Suprapubic skin (tissue), 4 donors: Measurements from ENCODE around the gene PSMD11. TPM values are rescaled to one million over a fixed set of nuclear protein-coding genes. Genes with fewer than 3 reads are reported as not detected.

Source experiments
- DNase-seq, 2 donors: peaks; one replicate each; pipeline ENCODE4 v3.0.0-alpha.2; 2019; ENCODE audit warnings: low spot score in 2 of 2
- H3K27ac ChIP-seq: fragments of 200-600 bp; sonication (generic); one replicate; pipeline ENCODE4 v1.5.1; 2019
- H3K27me3 ChIP-seq: fragments of 200-600 bp; sonication (generic); one replicate; pipeline ENCODE4 v1.5.1; 2019
- H3K36me3 ChIP-seq: fragments of 200-600 bp; sonication (generic); one replicate; pipeline ENCODE4 v1.5.1; 2019
- H3K4me1 ChIP-seq: fragments of 200-600 bp; sonication (generic); one replicate; pipeline ENCODE4 v1.5.1; 2019
- H3K4me3 ChIP-seq: fragments of 200-600 bp; sonication (generic); one replicate; pipeline ENCODE4 v1.5.1; 2019; ENCODE audit warnings: mild to moderate bottlenecking
- H3K9me3 ChIP-seq: fragments of 200-600 bp; sonication (generic); one replicate; pipeline ENCODE4 v1.5.1; 2019
- EP300 ChIP-seq: sonication (generic); formaldehyde crosslinking; IDR thresholded peaks from one replicate; pipeline ENCODE4 v1.6.1; 2017; ENCODE audit warnings: antibody characterized with exemption
- POLR2A ChIP-seq, 2 donors: fragments of 450-650 bp; IDR thresholded peaks; one replicate each; pipeline ENCODE4 v1.6.1; 2017; ENCODE audit warnings: antibody characterized with exemption in 2 of 2, mild to moderate bottlenecking in 2 of 2, moderate library complexity in 2 of 2
- POLR2AphosphoS5 ChIP-seq, 3 donors: sonication (generic); formaldehyde crosslinking; IDR thresholded peaks; one replicate each; pipeline ENCODE4 v1.6.1; 2017; ENCODE audit warnings: antibody characterized with exemption in 3 of 3
- WGBS: methylation state at CpG from one replicate; pipeline ENCODE4 v1.1.5; 2018; 5-methylcytosine and 5-hydroxymethylcytosine counted together
- total RNA-seq, 4 donors: library from RNA; depleted of rRNA; stranded (reverse); fragments of >200 nt; gene quantifications; one replicate each; pipeline ENCODE4 v1.1.0, GENCODE V29; 2016
- TF ChIP-seq, protein P1 (sequence below), 2 donors: fragments of 200-600 bp in 1 of 2; fragments of 450-650 bp in 1 of 2; sonication (generic) in 1 of 2; IDR thresholded peaks; one replicate each; pipeline ENCODE4 v1.5.1; 2016 to 2019; ENCODE audit warnings: antibody characterized with exemption in 2 of 2, mild to moderate bottlenecking in 1 of 2, moderate library complexity in 1 of 2

Gene PSMD11
- total RNA-seq, 4 donors from 2014 or later, result 52.3 to 59.9 (median 57.7) TPM

DNA sequence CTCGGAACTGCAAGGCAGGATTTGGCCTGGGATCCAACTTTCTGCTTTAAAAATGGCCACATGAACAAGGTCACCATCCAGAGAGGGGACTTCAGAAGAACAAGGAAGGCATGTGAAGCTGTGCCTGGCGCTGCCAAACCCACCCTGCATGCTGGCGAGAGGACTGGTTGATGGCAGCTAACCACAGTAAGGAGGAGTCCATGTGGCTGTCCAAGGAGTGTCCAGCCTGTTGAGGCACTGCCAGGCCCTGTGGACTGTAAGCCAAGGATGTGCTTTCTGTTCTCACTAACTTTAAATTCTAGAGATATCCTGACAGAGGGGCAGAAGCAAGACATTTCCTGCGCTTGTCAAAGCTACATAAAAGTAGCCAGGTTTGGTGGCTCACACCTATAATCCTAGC is 82.8 kb downstream of the PSMD11 start:
- Histone ChIP-seq H3K4me3 (no peak overlapping the region), H3K27me3 (no peaks in the 10 kb centered on the region), H3K27ac (no peak overlapping the region), H3K9me3 (no peaks in the 10 kb centered on the region), H3K36me3 (no peaks in the 10 kb centered on the region), H3K4me1 (no peaks in the 10 kb centered on the region)
- 81% methylated on average over 4 of the region's 4 CpGs for WGBS
- DNase-seq, result no peak
- TF ChIP-seq POLR2AphosphoS5 (IDR thresholded peaks at IDR 0.05) (no peak), POLR2A (IDR thresholded peaks at IDR 0.05) (no peak), EP300 (no peak)
- TF ChIP-seq, protein P1, sequence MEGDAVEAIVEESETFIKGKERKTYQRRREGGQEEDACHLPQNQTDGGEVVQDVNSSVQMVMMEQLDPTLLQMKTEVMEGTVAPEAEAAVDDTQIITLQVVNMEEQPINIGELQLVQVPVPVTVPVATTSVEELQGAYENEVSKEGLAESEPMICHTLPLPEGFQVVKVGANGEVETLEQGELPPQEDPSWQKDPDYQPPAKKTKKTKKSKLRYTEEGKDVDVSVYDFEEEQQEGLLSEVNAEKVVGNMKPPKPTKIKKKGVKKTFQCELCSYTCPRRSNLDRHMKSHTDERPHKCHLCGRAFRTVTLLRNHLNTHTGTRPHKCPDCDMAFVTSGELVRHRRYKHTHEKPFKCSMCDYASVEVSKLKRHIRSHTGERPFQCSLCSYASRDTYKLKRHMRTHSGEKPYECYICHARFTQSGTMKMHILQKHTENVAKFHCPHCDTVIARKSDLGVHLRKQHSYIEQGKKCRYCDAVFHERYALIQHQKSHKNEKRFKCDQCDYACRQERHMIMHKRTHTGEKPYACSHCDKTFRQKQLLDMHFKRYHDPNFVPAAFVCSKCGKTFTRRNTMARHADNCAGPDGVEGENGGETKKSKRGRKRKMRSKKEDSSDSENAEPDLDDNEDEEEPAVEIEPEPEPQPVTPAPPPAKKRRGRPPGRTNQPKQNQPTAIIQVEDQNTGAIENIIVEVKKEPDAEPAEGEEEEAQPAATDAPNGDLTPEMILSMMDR (IDR thresholded peaks at IDR 0.05), result no peak

DNA sequence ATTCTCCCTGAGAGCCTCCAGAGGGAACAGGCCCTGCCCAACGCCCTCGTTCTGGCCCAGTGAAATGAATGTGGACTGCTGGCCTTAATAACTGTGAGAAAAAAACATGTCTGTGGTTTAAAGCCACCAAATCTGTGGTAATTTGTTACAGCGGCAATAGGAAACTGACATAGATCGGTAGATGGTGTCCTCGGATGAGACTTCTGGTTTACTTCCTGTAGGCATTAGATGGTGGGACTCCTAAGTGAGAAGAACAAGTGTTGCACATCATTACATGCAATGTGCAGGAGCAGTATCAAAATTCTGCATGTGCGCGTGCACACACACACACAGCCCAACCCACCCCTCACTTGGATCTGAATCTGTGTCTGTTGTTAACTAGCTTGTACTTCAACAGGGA is 84.5 kb downstream of the PSMD11 start:
- WGBS, result 92% methylated on average over 7 of the region's 7 CpGs
- Histone ChIP-seq H3K36me3 (no peaks in the 10 kb centered on the region), H3K4me3 (no peak overlapping the region), H3K27ac (no peak overlapping the region), H3K4me1 (no peaks in the 10 kb centered on the region), H3K9me3 (no peaks in the 10 kb centered on the region), H3K27me3 (no peaks in the 10 kb centered on the region)
- DNase-seq, result no peak
- TF ChIP-seq EP300 (no peak), POLR2AphosphoS5 (IDR thresholded peaks at IDR 0.05) (no peak), POLR2A (IDR thresholded peaks at IDR 0.05) (no peak)
- TF ChIP-seq, protein P1 (IDR thresholded peaks at IDR 0.05), result no peak

DNA sequence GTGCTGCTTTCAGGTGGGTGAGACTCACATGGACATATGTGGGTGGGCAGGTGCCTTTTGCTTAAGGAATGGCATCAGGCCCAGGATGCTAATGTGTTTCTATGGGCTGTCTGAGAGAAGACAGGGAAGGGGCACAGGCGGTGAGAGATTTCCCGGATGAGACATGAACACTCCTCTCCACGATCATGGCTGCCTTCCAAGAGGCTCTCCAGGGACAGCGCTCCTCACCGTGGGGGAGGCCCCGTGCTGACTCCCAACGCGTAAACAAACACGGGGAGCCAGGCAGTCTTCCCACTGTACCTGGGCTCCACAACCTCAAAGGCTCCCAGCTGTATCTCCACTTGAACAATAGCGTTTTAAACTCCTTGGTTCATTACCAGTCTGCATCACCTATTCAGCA is 85.3 kb downstream of the PSMD11 start:
- TF ChIP-seq POLR2A (IDR thresholded peaks at IDR 0.05), result no peak
- TF ChIP-seq POLR2AphosphoS5 (IDR thresholded peaks at IDR 0.05), result no peak
- no peak for TF ChIP-seq EP300
- TF ChIP-seq, protein P1 (IDR thresholded peaks at IDR 0.05), result no peak
- DNase-seq, result no peak
- H3K4me3 ChIP-seq, result no peak overlapping the region
- H3K4me1 ChIP-seq, result no peaks in the 10 kb centered on the region
- H3K27me3 ChIP-seq, result no peaks in the 10 kb centered on the region
- no peaks in the 10 kb centered on the region for H3K36me3 ChIP-seq
- 82% methylated on average over 10 of the region's 10 CpGs for WGBS
- no peak overlapping the region for H3K27ac ChIP-seq
- no peaks in the 10 kb centered on the region for H3K9me3 ChIP-seq

Other genes with a start within 250 kb of the PSMD11 start
- 1 to 10 TPM in 1 of 4 donors, under 1 TPM in 2, not detected in 1; 0.31 to 1.7 (median 0.34) TPM for gene RHBDL3, start 178.7 kb upstream of the PSMD11 start, total RNA-seq
- gene C17orf75, start 102.3 kb upstream of the PSMD11 start, total RNA-seq, result 10 to 100 TPM in 1 of 4 donors, 1 to 10 TPM in 3; 4.1 to 12.4 (median 8.3) TPM
- gene ZNF207, start 94.4 kb upstream of the PSMD11 start, total RNA-seq, result 100 to 1,000 TPM; 124 to 316 (median 141) TPM
- 1 to 10 TPM; 3.5 to 6.9 (median 5.5) TPM for gene CDK5R1, start 42.5 kb downstream of the PSMD11 start, total RNA-seq